Panc1 (cell line): ENCODE results near the gene YPEL1. TPM values are rescaled to one million over a fixed set of nuclear protein-coding genes. Genes with fewer than 3 reads are reported as not detected.
"Not testable (repeated sequence)": the region's sequence is repeated elsewhere in the genome, so short reads cannot be mapped to it uniquely, and the experiment has no call there.

Source experiments
- ATAC-seq: fragments of 200-7000 bp; cut with Tn5 transposase; 2 replicates; pipeline ENCODE4 v1.9.1; 2020; ENCODE audit warnings: mild to moderate bottlenecking, moderate library complexity
- BruUV-seq: library from RNA; stranded (reverse); fragments of 400-500 nt; replicated peaks from 2 replicates; lab custom pipeline; 2021; lab: Mats Ljungman, UMichigan
- CTCF ChIA-PET: fragments of 300-600 bp; sonication (Branson Sonifier 250); formaldehyde crosslinking; loops from one replicate; lab custom pipeline; 2022; ENCODE audit warnings: antibody characterized with exemption; lab: Charles Lee
- POLR2A ChIA-PET: fragments of 300-600 bp; sonication (Branson Sonifier 250); formaldehyde crosslinking; loops from one replicate; lab custom pipeline; 2022; ENCODE audit warnings: antibody characterized with exemption; lab: Charles Lee
- DNase-seq: peaks from one replicate; pipeline ENCODE4 v3.0.0-alpha.2; 2010; ENCODE audit warnings: low read depth, low spot score
- H3K27ac ChIP-seq: 2 replicates; pipeline ENCODE4 v1.5.1; 2011; ENCODE audit warnings: mild to moderate bottlenecking, low read length, inconsistent platforms
- H3K27me3 ChIP-seq: fragments of 200-500 bp; sonication (Bioruptor generic); 2 replicates; pipeline ENCODE4 v1.6.0; 2014; ENCODE audit warnings: low read length, inconsistent platforms; ENCODE audit not compliant: control insufficient read depth, insufficient read depth
- H3K36me3 ChIP-seq: fragments of 200-500 bp; sonication (Bioruptor generic); 2 replicates; pipeline ENCODE4 v1.5.1; 2014; ENCODE audit warnings: inconsistent platforms, mild to moderate bottlenecking, low read length, moderate library complexity; ENCODE audit not compliant: control insufficient read depth, insufficient read depth
- H3K4me1 ChIP-seq: 2 replicates; pipeline ENCODE4 v1.5.1; 2011; ENCODE audit warnings: inconsistent platforms, mild to moderate bottlenecking, low read length, moderate library complexity; ENCODE audit not compliant: control insufficient read depth, insufficient read depth
- H3K4me3 ChIP-seq, 2 experiments: 2 replicates each; pipeline ENCODE4 v1.5.1; 2011 to 2012; ENCODE audit warnings: low read depth in 2 of 2, low read length in 2 of 2, mild to moderate bottlenecking in 2 of 2, inconsistent platforms in 1 of 2, moderate library complexity in 1 of 2
- H3K9me3 ChIP-seq: fragments of 200-500 bp; sonication (Bioruptor generic); 2 replicates; pipeline ENCODE4 v1.5.1; 2014; ENCODE audit warnings: low read depth, mild to moderate bottlenecking, inconsistent platforms, low read length, moderate library complexity; ENCODE audit not compliant: control insufficient read depth, insufficient read depth
- CTCF ChIP-seq: fragments of 450-650 bp; IDR thresholded peaks from 2 replicates; pipeline ENCODE4 v1.5.1; 2017; ENCODE audit warnings: mild to moderate bottlenecking
- POLR2AphosphoS5 ChIP-seq: IDR thresholded peaks from 2 replicates; pipeline ENCODE4 v1.6.1; 2012; ENCODE audit warnings: mild to moderate bottlenecking, low read depth, low read length, moderate library complexity
- REST ChIP-seq, 2 experiments: IDR thresholded peaks; 2 replicates each; pipeline ENCODE4 v1.6.1; 2011 to 2012; ENCODE audit warnings: low read depth in 2 of 2, control low read depth in 1 of 2, low read length in 1 of 2, mild to moderate bottlenecking in 1 of 2, moderate library complexity in 1 of 2; ENCODE audit not compliant: insufficient read depth in 1 of 2
- SIN3A ChIP-seq: IDR thresholded peaks from 2 replicates; pipeline ENCODE4 v1.6.1; 2012; ENCODE audit warnings: low read depth, mild to moderate bottlenecking, low read length, moderate library complexity, borderline replicate concordance; ENCODE audit not compliant: insufficient read depth
- TCF7L2 ChIP-seq: IDR thresholded peaks from 2 replicates; pipeline ENCODE4 v1.6.1; 2011; ENCODE audit warnings: mild to moderate bottlenecking, low read depth, low read length, inconsistent platforms
- in situ Hi-C: cut with HindIII; loops from 2 replicates; pipeline ENCODE4 v1.10.0; 2016; ENCODE audit warnings: low sequenced_read_pairs, low pct_unique_long_range_greater_than_20kb
- intact Hi-C: fragments of 100-400 bp; cut with micrococcal nuclease; formaldehyde crosslinking; loops from one replicate; pipeline ENCODE4 v1.10.0; 2022; ENCODE audit not compliant: unreplicated experiment
- total RNA-seq: library from RNA; stranded (reverse); gene quantifications from one replicate; pipeline ENCODE4 v1.2.1, GENCODE V29; 2021; ENCODE audit not compliant: unreplicated experiment

YPEL1 gene
- total RNA-seq, 1 experiment from 2014 or later = 4.0 TPM

GRCh38 chr22:21693999-21694341, 41.6 kb downstream of the YPEL1 start:
- DNase-seq = no peak
- no TSS peak for BruUV-seq
- Histone ChIP-seq H3K4me1 (no peaks in the 10 kb centered on the region), H3K27ac (no peak overlapping the region), H3K4me3 (no peak overlapping the region), H3K9me3 (no peaks in the 10 kb centered on the region), H3K36me3 (no peaks in the 10 kb centered on the region), H3K27me3 (no peaks in the 10 kb centered on the region)
- ChIA-PET CTCF (no interaction called here), POLR2A (no interaction called here)
- TF ChIP-seq TCF7L2 = no peak
- no peak for TF ChIP-seq CTCF
- no peak for TF ChIP-seq SIN3A
- no peak for TF ChIP-seq POLR2AphosphoS5
- TF ChIP-seq REST (IDR thresholded peaks at IDR 0.05; ENCODE audit: insufficient read depth in 1 of 2, low read depth in 2 of 2, low read length in 1 of 2) = no peak
- in situ Hi-C loops = no loop called here
- intact Hi-C loops = no loop called here
- no peak for ATAC-seq

GRCh38 chr22:21693333-21693998, 42.1 kb downstream of the YPEL1 start:
- in situ Hi-C loops (no loop called here), intact Hi-C loops (no loop called here)
- CTCF ChIA-PET = no interaction called here
- Histone ChIP-seq H3K27me3 (no peaks in the 10 kb centered on the region), H3K27ac (no peak overlapping the region), H3K4me3 (no peak overlapping the region), H3K9me3 (no peaks in the 10 kb centered on the region), H3K4me1 (no peaks in the 10 kb centered on the region), H3K36me3 (no peaks in the 10 kb centered on the region)
- no peak for TF ChIP-seq CTCF
- TF ChIP-seq TCF7L2 = no peak
- TF ChIP-seq POLR2AphosphoS5 = no peak
- no peak for TF ChIP-seq SIN3A
- no peak for TF ChIP-seq REST (IDR thresholded peaks at IDR 0.05; ENCODE audit: insufficient read depth in 1 of 2, low read depth in 2 of 2, low read length in 1 of 2)
- ATAC-seq = no peak
- POLR2A ChIA-PET = no interaction called here
- no TSS peak for BruUV-seq
- DNase-seq = no peak

- CTCF ChIA-PET, H3K4me3 ChIP-seq, POLR2A ChIA-PET, in situ Hi-C loops, BruUV-seq, intact Hi-C loops, H3K36me3 ChIP-seq, DNase-seq, H3K27me3 ChIP-seq, ATAC-seq, H3K27ac ChIP-seq, H3K9me3 ChIP-seq, H3K4me1 ChIP-seq: not testable (repeated sequence)
Measured at GRCh38 chr22:21692856-21693255, 42.7 kb downstream of the YPEL1 start.
